GM15510 (cell line): ENCODE results near the gene OMA1.

Experiments used
- POLR2A ChIP-seq: IDR thresholded peaks from 3 replicates; pipeline ENCODE4 v1.6.1; 2011; ENCODE audit warnings: borderline replicate concordance; ENCODE audit not compliant: insufficient read length; ENCODE audit errors: extremely low read depth

The OMA1 gene

GRCh38 chr1:58555393-58555792, 8.9 kb upstream of the OMA1 start:
- no peak for TF ChIP-seq POLR2A

GRCh38 chr1:58551186-58552140, 4.9 kb upstream of the OMA1 start:
- TF ChIP-seq POLR2A = no peak

- TF ChIP-seq POLR2A = no peak
Measured at GRCh38 chr1:58548371-58548770, 1.8 kb upstream of the OMA1 start.

GRCh38 chr1:58545591-58546519, 671 bp downstream of the OMA1 start:
- TF ChIP-seq POLR2A = no peak

- TF ChIP-seq POLR2A = no peak
Measured at GRCh38 chr1:58543260-58543659, 3.3 kb downstream of the OMA1 start.

- TF ChIP-seq POLR2A = no peak
Measured at GRCh38 chr1:58539553-58539952, 7.0 kb downstream of the OMA1 start.

GRCh38 chr1:58538821-58539220, 7.7 kb downstream of the OMA1 start:
- TF ChIP-seq POLR2A = no peak

GRCh38 chr1:58529284-58529683, 17.2 kb downstream of the OMA1 start:
- no peak for TF ChIP-seq POLR2A

- no peak for TF ChIP-seq POLR2A
Measured at GRCh38 chr1:58528518-58528917, 18.0 kb downstream of the OMA1 start.

- no peak for TF ChIP-seq POLR2A
Measured at GRCh38 chr1:58524353-58524945, 22.1 kb downstream of the OMA1 start.

- TF ChIP-seq POLR2A = no peak
Measured at GRCh38 chr1:58515794-58516401, 30.6 kb downstream of the OMA1 start.

GRCh38 chr1:58513956-58514355, 32.6 kb downstream of the OMA1 start:
- TF ChIP-seq POLR2A = no peak

GRCh38 chr1:58508629-58509028, 37.9 kb downstream of the OMA1 start:
- TF ChIP-seq POLR2A = no peak

GRCh38 chr1:58505286-58505685, 41.2 kb downstream of the OMA1 start:
- no peak for TF ChIP-seq POLR2A
